ENCODE data around the gene DPF1. TPM values are rescaled to one million over a fixed set of nuclear protein-coding genes. Genes with fewer than 3 reads are reported as not detected.
A peak's percentile ranks its signal among the peaks of the same experiment; 100 is the strongest.

Gene DPF1
- total RNA-seq, 1 donor from 2014 or later = 4.0 TPM

- H3K9ac ChIP-seq (ENCODE audit: low read length) = no peak overlapping the region
- H3K27ac ChIP-seq (ENCODE audit: low read depth, low read length) = no peak overlapping the region
- peaks cover 15% of the 10 kb centered on the region for H4K20me1 ChIP-seq (ENCODE audit: insufficient read depth, low read length)
- no peak overlapping the region for H3K4me3 ChIP-seq (ENCODE audit: insufficient read depth, low read depth, low read length)
- FAIRE-seq (no peak), DNase-seq (ENCODE audit: low read depth) (no peak)
- H3K9me3 Mint-ChIP-seq (ENCODE audit: unreplicated experiment) = no peaks in the 10 kb centered on the region
- H3K27me3 Mint-ChIP-seq (ENCODE audit: low read depth, unreplicated experiment) = peaks cover 3% of the 10 kb centered on the region
- no peak overlapping the region for H3K4me2 ChIP-seq (ENCODE audit: low read length)
- H3K4me3 Mint-ChIP-seq (ENCODE audit: unreplicated experiment) = no peak overlapping the region
- H3K27me3 ChIP-seq (ENCODE audit: insufficient read depth, low read length) = no peaks in the 10 kb centered on the region
- no peaks in the 10 kb centered on the region for H3K79me2 ChIP-seq (ENCODE audit: insufficient read depth, low read length)
- no peaks in the 10 kb centered on the region for H3K9me3 ChIP-seq (ENCODE audit: insufficient read depth, low read depth, low read length)
- peaks cover 26% of the 10 kb centered on the region for H3K4me1 ChIP-seq (ENCODE audit: insufficient read depth, low read length)
- H2AFZ ChIP-seq (ENCODE audit: low read depth, low read length) = no peak overlapping the region
- H3K4me1 Mint-ChIP-seq (ENCODE audit: low read depth, unreplicated experiment) = peaks cover 8% of the 10 kb centered on the region
- no peaks in the 10 kb centered on the region for H3K36me3 ChIP-seq (ENCODE audit: insufficient read depth, low read length)
- H3K27ac Mint-ChIP-seq (ENCODE audit: unreplicated experiment) = no peak overlapping the region
- H3K36me3 Mint-ChIP-seq (ENCODE audit: low read depth, unreplicated experiment) = peaks cover 2% of the 10 kb centered on the region
- TF ChIP-seq CTCF (IDR thresholded peaks at IDR 0.05; ENCODE audit: insufficient read depth, low read depth, low read length) (no peak), EZH2 (IDR thresholded peaks at IDR 0.05; ENCODE audit: insufficient read depth, low read length) (no peak)
Measured at GRCh38 chr19:38208571-38208970, 15.5 kb downstream of the DPF1 start.

DNA sequence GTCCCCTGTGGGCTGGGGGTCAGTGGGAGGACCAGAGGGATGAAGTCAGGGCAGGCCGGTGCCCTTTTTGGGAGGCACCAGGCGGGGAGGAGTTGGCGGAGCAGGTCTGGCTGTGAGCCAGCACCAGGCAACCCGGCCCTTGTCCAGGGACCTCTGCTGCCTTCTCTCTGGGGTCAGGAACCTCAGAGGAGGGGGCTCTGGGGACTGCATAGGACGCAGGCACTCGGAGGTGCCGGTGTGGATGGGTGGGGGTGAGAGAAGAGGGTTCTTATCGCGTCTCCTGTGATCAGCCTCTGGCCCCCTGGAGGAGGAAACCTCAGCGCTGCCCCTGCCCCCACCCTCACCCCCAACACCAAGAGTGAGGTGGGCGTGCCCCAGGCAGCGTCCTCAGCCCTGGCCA is 16.5 kb downstream of the DPF1 start:
- FAIRE-seq (no peak), DNase-seq (ENCODE audit: low read depth) (no peak)
- H3K4me3 Mint-ChIP-seq (ENCODE audit: unreplicated experiment) = no peak overlapping the region
- no peaks in the 10 kb centered on the region for H3K36me3 Mint-ChIP-seq (ENCODE audit: low read depth, unreplicated experiment)
- no peaks in the 10 kb centered on the region for H3K79me2 ChIP-seq (ENCODE audit: insufficient read depth, low read length)
- H3K27ac Mint-ChIP-seq (ENCODE audit: unreplicated experiment) = no peak overlapping the region
- H3K9me3 Mint-ChIP-seq (ENCODE audit: unreplicated experiment) = no peaks in the 10 kb centered on the region
- TF ChIP-seq EZH2 (IDR thresholded peaks at IDR 0.05; ENCODE audit: insufficient read depth, low read length) = no peak
- no peak for TF ChIP-seq CTCF (IDR thresholded peaks at IDR 0.05; ENCODE audit: insufficient read depth, low read depth, low read length)
- peaks cover 21% of the 10 kb centered on the region for H3K4me1 ChIP-seq (ENCODE audit: insufficient read depth, low read length)
- H3K9ac ChIP-seq (ENCODE audit: low read length) = no peak overlapping the region
- no peaks in the 10 kb centered on the region for H3K27me3 ChIP-seq (ENCODE audit: insufficient read depth, low read length)
- no peaks in the 10 kb centered on the region for H3K9me3 ChIP-seq (ENCODE audit: insufficient read depth, low read depth, low read length)
- peaks cover 8% of the 10 kb centered on the region for H3K4me1 Mint-ChIP-seq (ENCODE audit: low read depth, unreplicated experiment)
- H3K4me3 ChIP-seq (ENCODE audit: insufficient read depth, low read depth, low read length) = no peak overlapping the region
- peaks cover 3% of the 10 kb centered on the region for H3K27me3 Mint-ChIP-seq (ENCODE audit: low read depth, unreplicated experiment)
- no peak overlapping the region for H3K27ac ChIP-seq (ENCODE audit: low read depth, low read length)
- H3K36me3 ChIP-seq (ENCODE audit: insufficient read depth, low read length) = peaks cover 5% of the 10 kb centered on the region
- H3K4me2 ChIP-seq (ENCODE audit: low read length) = no peak overlapping the region
- H2AFZ ChIP-seq (ENCODE audit: low read depth, low read length) = no peak overlapping the region
- H4K20me1 ChIP-seq (ENCODE audit: insufficient read depth, low read length) = peaks cover 15% of the 10 kb centered on the region

DNA sequence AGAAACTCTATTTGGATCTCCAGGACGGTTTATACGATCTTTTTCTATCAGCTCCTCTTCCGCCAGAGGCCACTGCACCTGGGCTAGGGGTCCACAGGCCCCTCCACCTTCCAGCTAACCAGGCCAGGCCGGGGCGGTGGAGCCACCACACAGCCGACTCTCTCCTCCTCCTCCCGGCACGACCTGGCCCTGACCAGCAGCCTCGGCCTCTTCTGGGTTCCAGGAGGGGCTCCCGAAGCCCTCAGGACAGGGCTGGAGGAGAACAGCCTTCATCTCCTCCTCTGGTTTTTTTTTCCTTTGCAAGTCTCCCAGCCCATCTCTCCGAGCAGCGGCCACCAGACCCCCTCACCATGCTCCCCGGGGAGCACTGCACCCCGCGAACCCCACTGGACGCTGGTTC is 17.1 kb downstream of the DPF1 start:
- Histone ChIP-seq H3K27me3 (ENCODE audit: insufficient read depth, low read length) (no peaks in the 10 kb centered on the region), H3K9ac (ENCODE audit: low read length) (no peak overlapping the region), H3K27ac (ENCODE audit: low read depth, low read length) (no peak overlapping the region), H4K20me1 (ENCODE audit: insufficient read depth, low read length) (peaks cover 15% of the 10 kb centered on the region), H3K4me2 (ENCODE audit: low read length) (no peak overlapping the region), H2AFZ (ENCODE audit: low read depth, low read length) (no peak overlapping the region), H3K4me1 (ENCODE audit: insufficient read depth, low read length) (peaks cover 21% of the 10 kb centered on the region), H3K4me3 (ENCODE audit: insufficient read depth, low read depth, low read length) (no peak overlapping the region), H3K36me3 (ENCODE audit: insufficient read depth, low read length) (peaks cover 5% of the 10 kb centered on the region), H3K9me3 (ENCODE audit: insufficient read depth, low read depth, low read length) (no peaks in the 10 kb centered on the region), H3K79me2 (ENCODE audit: insufficient read depth, low read length) (no peaks in the 10 kb centered on the region)
- no peaks in the 10 kb centered on the region for H3K36me3 Mint-ChIP-seq (ENCODE audit: low read depth, unreplicated experiment)
- peaks cover 3% of the 10 kb centered on the region for H3K27me3 Mint-ChIP-seq (ENCODE audit: low read depth, unreplicated experiment)
- H3K4me3 Mint-ChIP-seq (ENCODE audit: unreplicated experiment) = peak overlapping the region; percentile 20
- DNase-seq (ENCODE audit: low read depth) = no peak
- H3K4me1 Mint-ChIP-seq (ENCODE audit: low read depth, unreplicated experiment) = peaks cover 8% of the 10 kb centered on the region
- TF ChIP-seq EZH2 (IDR thresholded peaks at IDR 0.05; ENCODE audit: insufficient read depth, low read length) (no peak), CTCF (IDR thresholded peaks at IDR 0.05; ENCODE audit: insufficient read depth, low read depth, low read length) (no peak)
- no peaks in the 10 kb centered on the region for H3K9me3 Mint-ChIP-seq (ENCODE audit: unreplicated experiment)
- H3K27ac Mint-ChIP-seq (ENCODE audit: unreplicated experiment) = no peak overlapping the region
- no peak for FAIRE-seq

All from astrocyte (in vitro differentiated cells and primary cell).